OCI-LY7 (cell line): Measurements from ENCODE around the gene TCEANC2. TPM values are rescaled to one million over a fixed set of nuclear protein-coding genes. Genes with fewer than 3 reads are reported as not detected.
"Not testable (repeated sequence)": the region's sequence is repeated elsewhere in the genome, so short reads cannot be mapped to it uniquely, and the experiment has no call there.

Experiments
- BruUV-seq: library from RNA; stranded (reverse); fragments of 400-500 nt; replicated peaks from 2 replicates; lab custom pipeline; 2021; lab: Mats Ljungman, UMichigan
- CTCF ChIA-PET: fragments of 300-600 bp; sonication (Branson Sonifier 250); formaldehyde crosslinking; loops from one replicate; lab custom pipeline; 2022; ENCODE audit warnings: antibody characterized with exemption; ENCODE audit not compliant: unreplicated experiment; lab: Charles Lee
- POLR2A ChIA-PET: fragments of 300-600 bp; sonication (Branson Sonifier 250); formaldehyde crosslinking; loops from one replicate; lab custom pipeline; 2022; ENCODE audit warnings: antibody characterized with exemption; lab: Charles Lee
- DNase-seq: peaks from one replicate; pipeline ENCODE4 v3.0.0-alpha.2; 2015; ENCODE audit warnings: low spot score
- H2AFZ ChIP-seq: fragments of 200-600 bp; sonication (generic), shearing (Covaris generic); 2 replicates; pipeline ENCODE4 v1.6.1; 2014; ENCODE audit warnings: mild to moderate bottlenecking, antibody characterized with exemption, low read length, moderate library complexity
- H3K27ac ChIP-seq: fragments of 200-600 bp; sonication (generic); 2 replicates; pipeline ENCODE4 v1.5.1; 2014; ENCODE audit warnings: mixed run types, low read depth, mild to moderate bottlenecking, moderate library complexity, low read length, inconsistent platforms; ENCODE audit not compliant: poor library complexity, severe bottlenecking
- H3K36me3 ChIP-seq: fragments of 200-600 bp; sonication (generic); 2 replicates; pipeline ENCODE4 v1.6.1; 2014; ENCODE audit warnings: mild to moderate bottlenecking, antibody characterized with exemption, low read length, moderate library complexity, mixed read lengths; ENCODE audit not compliant: insufficient read depth
- H3K4me1 ChIP-seq: fragments of 200-600 bp; sonication (generic); 2 replicates; pipeline ENCODE4 v1.5.1; 2014; ENCODE audit warnings: mild to moderate bottlenecking, low read length; ENCODE audit not compliant: insufficient read depth, poor library complexity, severe bottlenecking
- H3K4me2 ChIP-seq: fragments of 200-600 bp; sonication (generic); 2 replicates; pipeline ENCODE4 v1.6.1; 2014; ENCODE audit warnings: mild to moderate bottlenecking, low read length
- H3K4me3 ChIP-seq: fragments of 200-600 bp; sonication (generic); 2 replicates; pipeline ENCODE4 v1.5.1; 2014; ENCODE audit warnings: mild to moderate bottlenecking, low read depth, low read length; ENCODE audit not compliant: poor library complexity, severe bottlenecking
- H3K79me2 ChIP-seq: fragments of 200-600 bp; sonication (generic); 2 replicates; pipeline ENCODE4 v1.6.1; 2016; ENCODE audit warnings: low read depth, mild to moderate bottlenecking, low read length, moderate library complexity, mixed read lengths; ENCODE audit not compliant: insufficient read depth
- H3K9me2 ChIP-seq: fragments of 200-600 bp; sonication (generic); 2 replicates; pipeline ENCODE4 v1.6.1; 2016; ENCODE audit warnings: mild to moderate bottlenecking, low read length, mixed read lengths; ENCODE audit not compliant: insufficient read depth
- H3K9me3 ChIP-seq: fragments of 200-600 bp; sonication (generic); 2 replicates; pipeline ENCODE4 v1.6.1; 2014; ENCODE audit warnings: mild to moderate bottlenecking, mixed run types, low read length, mixed read lengths
- H4K20me1 ChIP-seq: fragments of 200-600 bp; sonication (generic); 2 replicates; pipeline ENCODE4 v1.6.1; 2014; ENCODE audit warnings: mild to moderate bottlenecking, antibody characterized with exemption, low read length, moderate library complexity, mixed read lengths; ENCODE audit not compliant: insufficient read depth
- CTCF ChIP-seq: fragments of 200-600 bp; sonication (generic); conservative IDR thresholded peaks from 2 replicates; pipeline ENCODE4 v1.5.1; 2014; ENCODE audit warnings: mild to moderate bottlenecking, antibody characterized with exemption, low read length, moderate library complexity, mixed read lengths
- EZH2phosphoT487 ChIP-seq: fragments of 200-600 bp; sonication (generic); IDR thresholded peaks from 2 replicates; pipeline ENCODE4 v1.6.1; 2018; ENCODE audit warnings: low read depth, borderline replicate concordance, mild to moderate bottlenecking, mixed run types, antibody characterized with exemption, low read length, moderate library complexity, mixed read lengths
- intact Hi-C: fragments of 100-400 bp; cut with micrococcal nuclease; formaldehyde crosslinking; loops from one replicate; pipeline ENCODE4 v1.10.0; 2022; ENCODE audit not compliant: unreplicated experiment
- total RNA-seq, 2 experiments: library from RNA; depleted of rRNA in 1 of 2; stranded (reverse); fragments of >200 nt in 1 of 2; shearing (Covaris generic) in 1 of 2; gene quantifications; 2 replicates each; pipeline ENCODE4 v1.2.3, GENCODE V29; 2014 to 2022

The TCEANC2 gene
- total RNA-seq, 2 experiments from 2014 or later, result 5.1 to 9.5 TPM

GRCh38 chr1:54047384-54048305, 5.8 kb upstream of the TCEANC2 start:
- H3K36me3 ChIP-seq, result peaks cover 23% of the 10 kb centered on the region
- H3K4me2 ChIP-seq, result peak overlapping the region; percentile 51; the same call in 1 of the 2 replicates
- intact Hi-C loops, result no loop called here
- H3K27ac ChIP-seq, result peak overlapping the region; percentile 38
- H3K9me2 ChIP-seq, result no peaks in the 10 kb centered on the region
- H4K20me1 ChIP-seq, result peaks cover 16% of the 10 kb centered on the region; the same call in 1 of the 2 replicates
- no peak for TF ChIP-seq CTCF
- TF ChIP-seq EZH2phosphoT487, result no peak
- peaks cover 69% of the 10 kb centered on the region for H3K79me2 ChIP-seq
- no TSS peak for BruUV-seq
- no peak overlapping the region for H3K4me3 ChIP-seq
- ChIA-PET POLR2A (interaction anchor here (0.6 to 1.5 kb wide), 8 partner anchors 11 to 310 kb away, joined by 3 to 10 read pairs (median 4); partner anchors contain the start of genes IFT25 and LRRC42), CTCF (no interaction called here)
- H3K9me3 ChIP-seq, result no peaks in the 10 kb centered on the region
- H2AFZ ChIP-seq, result no peak overlapping the region
- peaks cover 32% of the 10 kb centered on the region for H3K4me1 ChIP-seq
- peak; percentile 20 for DNase-seq

GRCh38 chr1:54050435-54050834, 3.0 kb upstream of the TCEANC2 start:
- H3K4me2 ChIP-seq, H3K36me3 ChIP-seq, H2AFZ ChIP-seq, BruUV-seq, DNase-seq, H3K9me2 ChIP-seq, H3K9me3 ChIP-seq, H3K27ac ChIP-seq, CTCF ChIA-PET, H3K4me3 ChIP-seq: not testable (repeated sequence)
- peaks cover 70% of the 10 kb centered on the region for H3K79me2 ChIP-seq
- intact Hi-C loops, result loop anchor here (5.0 kb wide), 2 partner anchors 152 to 712 kb away; partner anchors contain the start of genes CYB5RL, MRPL37 and PARS2
- POLR2A ChIA-PET, result interaction anchor here (0.6 to 0.7 kb wide), 2 partner anchors 58 to 94 kb away, joined by 3 to 4 read pairs; no protein-coding TSS in a partner anchor
- H3K4me1 ChIP-seq, result peaks cover 46% of the 10 kb centered on the region
- peaks cover 16% of the 10 kb centered on the region; the same call in 1 of the 2 replicates for H4K20me1 ChIP-seq

GRCh38 chr1:54051933-54052430, 1.4 kb upstream of the TCEANC2 start:
- peak overlapping the region; percentile 72 for H3K27ac ChIP-seq
- TF ChIP-seq EZH2phosphoT487 (no peak), CTCF (no peak)
- H3K9me2 ChIP-seq, result no peaks in the 10 kb centered on the region
- CTCF ChIA-PET, result interaction anchor here (0.5 kb wide), 1 partner anchor 159 kb away, joined by 3 read pairs; no protein-coding TSS in a partner anchor
- BruUV-seq, result no TSS peak
- intact Hi-C loops, result loop anchor here (5.0 kb wide), 2 partner anchors 150 to 710 kb away; partner anchors contain the start of genes CYB5RL, MRPL37 and PARS2
- POLR2A ChIA-PET, result interaction anchor here (1.1 to 2.8 kb wide), 5 partner anchors 8 to 107 kb away, joined by 3 to 9 read pairs (median 5); partner anchors contain the start of genes IFT25 and LRRC42
- H3K4me1 ChIP-seq, result peaks cover 42% of the 10 kb centered on the region
- peak overlapping the region; percentile 99 for H3K4me3 ChIP-seq
- peak overlapping the region; percentile 98 for H3K4me2 ChIP-seq
- H4K20me1 ChIP-seq, result peaks cover 16% of the 10 kb centered on the region; the same call in 1 of the 2 replicates
- no peaks in the 10 kb centered on the region for H3K9me3 ChIP-seq
- H2AFZ ChIP-seq, result no peak overlapping the region; the same call in 1 of the 2 replicates
- peaks cover 55% of the 10 kb centered on the region for H3K79me2 ChIP-seq
- no peaks in the 10 kb centered on the region for H3K36me3 ChIP-seq
- DNase-seq, result no peak
